T-helper 1 cell (primary cell): Measurements from ENCODE around the gene CACNB2.

Experiments
- DNase-seq, 5 donors: peaks; one replicate each; pipeline ENCODE4 v3.0.0-alpha.2; 2012 to 2020
- total RNA-seq, 4 donors: gene quantifications; one replicate each; lab custom pipeline; 2026; lab: John Stamatoyannopoulos, UW

The CACNB2 gene
- total RNA-seq, result 0 to 1.1 (median 0.04) reads per million in 4 donors

- DNase-seq, result peak in 1 of 5 donors; percentile 3
Observed at GRCh38 chr10:18140149-18140956, at the start of gene CACNB2. CACNB2 (plus strand) TSS chr10:18140424.

- no peak for DNase-seq
Observed at GRCh38 chr10:18094332-18094731, 45.9 kb upstream of the CACNB2 start.

- DNase-seq, result no peak
Observed at GRCh38 chr10:18094793-18095192, 45.4 kb upstream of the CACNB2 start.

GRCh38 chr10:18097524-18097923 lies 42.7 kb upstream of the CACNB2 start:
- no peak for DNase-seq

GRCh38 chr10:18098201-18098600 lies 42.0 kb upstream of the CACNB2 start:
- DNase-seq, result no peak

- DNase-seq, result no peak
Observed at GRCh38 chr10:18099415-18099814, 40.8 kb upstream of the CACNB2 start.

- no peak for DNase-seq
Observed at GRCh38 chr10:18100669-18101068, 39.6 kb upstream of the CACNB2 start.

- DNase-seq, result no peak
Observed at GRCh38 chr10:18102404-18102803, 37.8 kb upstream of the CACNB2 start.

GRCh38 chr10:18104223-18104872 lies 35.9 kb upstream of the CACNB2 start:
- peak in 2 of 5 donors; percentile 1 to 19 for DNase-seq

- no peak for DNase-seq
Observed at GRCh38 chr10:18109341-18109870, 30.8 kb upstream of the CACNB2 start.

- DNase-seq, result no peak
Observed at GRCh38 chr10:18113881-18114280, 26.3 kb upstream of the CACNB2 start.

- DNase-seq, result no peak
Observed at GRCh38 chr10:18117276-18117675, 22.9 kb upstream of the CACNB2 start.

GRCh38 chr10:18122753-18123152 lies 17.5 kb upstream of the CACNB2 start:
- no peak for DNase-seq

GRCh38 chr10:18133046-18133445 lies 7.2 kb upstream of the CACNB2 start:
- DNase-seq, result no peak

- no peak for DNase-seq
Observed at GRCh38 chr10:18134509-18134908, 5.7 kb upstream of the CACNB2 start.

- no peak for DNase-seq
Observed at GRCh38 chr10:18134921-18135320, 5.3 kb upstream of the CACNB2 start.

GRCh38 chr10:18136073-18136791 lies 4.0 kb upstream of the CACNB2 start:
- DNase-seq, result no peak

GRCh38 chr10:18137111-18137510 lies 3.1 kb upstream of the CACNB2 start:
- no peak for DNase-seq

GRCh38 chr10:18140957-18141845 lies 977 bp downstream of the CACNB2 start:
- DNase-seq, result no peak

GRCh38 chr10:18142151-18142550 lies 1.9 kb downstream of the CACNB2 start:
- no peak for DNase-seq

GRCh38 chr10:18144396-18144795 lies 4.2 kb downstream of the CACNB2 start:
- no peak for DNase-seq

GRCh38 chr10:18144928-18145327 lies 4.7 kb downstream of the CACNB2 start:
- DNase-seq, result no peak
